ENCODE data around the gene LDLRAP1.
A peak's percentile ranks its signal among the peaks of the same experiment; 100 is the strongest.

GRCh38 chr1:25544819-25545218 lies 1.4 kb downstream of the LDLRAP1 start:
- TF ChIP-seq, protein P1, sequence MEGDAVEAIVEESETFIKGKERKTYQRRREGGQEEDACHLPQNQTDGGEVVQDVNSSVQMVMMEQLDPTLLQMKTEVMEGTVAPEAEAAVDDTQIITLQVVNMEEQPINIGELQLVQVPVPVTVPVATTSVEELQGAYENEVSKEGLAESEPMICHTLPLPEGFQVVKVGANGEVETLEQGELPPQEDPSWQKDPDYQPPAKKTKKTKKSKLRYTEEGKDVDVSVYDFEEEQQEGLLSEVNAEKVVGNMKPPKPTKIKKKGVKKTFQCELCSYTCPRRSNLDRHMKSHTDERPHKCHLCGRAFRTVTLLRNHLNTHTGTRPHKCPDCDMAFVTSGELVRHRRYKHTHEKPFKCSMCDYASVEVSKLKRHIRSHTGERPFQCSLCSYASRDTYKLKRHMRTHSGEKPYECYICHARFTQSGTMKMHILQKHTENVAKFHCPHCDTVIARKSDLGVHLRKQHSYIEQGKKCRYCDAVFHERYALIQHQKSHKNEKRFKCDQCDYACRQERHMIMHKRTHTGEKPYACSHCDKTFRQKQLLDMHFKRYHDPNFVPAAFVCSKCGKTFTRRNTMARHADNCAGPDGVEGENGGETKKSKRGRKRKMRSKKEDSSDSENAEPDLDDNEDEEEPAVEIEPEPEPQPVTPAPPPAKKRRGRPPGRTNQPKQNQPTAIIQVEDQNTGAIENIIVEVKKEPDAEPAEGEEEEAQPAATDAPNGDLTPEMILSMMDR (IDR thresholded peaks at IDR 0.05) = no peak
- TF ChIP-seq POLR2A (IDR thresholded peaks at IDR 0.05) = peak in 1 of 2 donors; percentile 13

All from heart left ventricle (tissue), 13 donors.